Activated CD8-positive, alpha-beta T cell treated with anti-CD3 and anti-CD28 coated beads for 36 hours (primary cell): ENCODE results near the gene NOTCH3. TPM values are rescaled to one million over a fixed set of nuclear protein-coding genes. Genes with fewer than 3 reads are reported as not detected.

ENCODE experiments used
- ATAC-seq: fragments of 200-7000 bp; cut with Tn5 transposase; one replicate; pipeline ENCODE4 v1.10.0; 2021; ENCODE audit warnings: mild to moderate bottlenecking, moderate library complexity
- CTCF ChIA-PET: fragments of 350-600 bp; sonication (Branson Sonifier 250); formaldehyde crosslinking; loops from one replicate; lab custom pipeline; 2021; ENCODE audit warnings: antibody characterized with exemption; lab: Charles Lee
- POLR2A ChIA-PET: fragments of 350-600 bp; sonication (Branson Sonifier 250); formaldehyde crosslinking; loops from one replicate; lab custom pipeline; 2021; ENCODE audit warnings: antibody characterized with exemption; lab: Charles Lee
- DNase-seq: peaks from one replicate; pipeline ENCODE4 v3.0.0-alpha.2; 2020
- H3K27ac Mint-ChIP-seq: one replicate; pipeline ENCODE4 v1.8.0; 2021; ENCODE audit warnings: mild to moderate bottlenecking, mixed read lengths
- H3K27me3 Mint-ChIP-seq: one replicate; pipeline ENCODE4 v1.8.0; 2021; ENCODE audit warnings: mixed read lengths
- H3K36me3 Mint-ChIP-seq: one replicate; pipeline ENCODE4 v1.8.0; 2021; ENCODE audit warnings: low read depth, mixed read lengths
- H3K4me1 Mint-ChIP-seq: one replicate; pipeline ENCODE4 v1.8.0; 2021; ENCODE audit warnings: low read depth, mixed read lengths
- H3K4me3 Mint-ChIP-seq: one replicate; pipeline ENCODE4 v1.8.0; 2021; ENCODE audit warnings: mild to moderate bottlenecking, moderate library complexity, mixed read lengths
- H3K9me3 Mint-ChIP-seq: one replicate; pipeline ENCODE4 v1.8.0; 2021; ENCODE audit warnings: mixed read lengths
- CTCF ChIP-seq: fragments of 200-600 bp; IDR thresholded peaks from one replicate; pipeline ENCODE4 v1.8.0; 2022; ENCODE audit warnings: antibody characterized with exemption, mild to moderate bottlenecking
- intact Hi-C: fragments of 100-400 bp; cut with micrococcal nuclease; formaldehyde crosslinking; loops from one replicate; pipeline ENCODE4 v1.10.0; 2022
- total RNA-seq, 2 experiments: library from RNA; stranded (reverse); gene quantifications; one replicate each; pipeline ENCODE4 v1.2.3, GENCODE V29; 2021

NOTCH3 gene
- total RNA-seq, 2 experiments from 2014 or later, result 0.16 TPM; not detected in 1

- ChIA-PET POLR2A (no interaction called here), CTCF (no interaction called here)
- Mint-ChIP-seq H3K36me3 (no peaks in the 10 kb centered on the region), H3K9me3 (no peaks in the 10 kb centered on the region), H3K4me1 (no peaks in the 10 kb centered on the region), H3K27ac (no peak overlapping the region), H3K4me3 (no peak overlapping the region), H3K27me3 (no peaks in the 10 kb centered on the region)
- DNase-seq (no peak), ATAC-seq (no peak)
- TF ChIP-seq CTCF, result no peak
- intact Hi-C loops, result no loop called here
These were observed 11.9 kb upstream of the NOTCH3 start for GRCh38 chr19:15212711-15213110.

GRCh38 chr19:15210323-15210781, 9.6 kb upstream of the NOTCH3 start:
- DNase-seq, result no peak
- no peaks in the 10 kb centered on the region for H3K9me3 Mint-ChIP-seq
- H3K27ac Mint-ChIP-seq, result no peak overlapping the region
- CTCF ChIA-PET, result interaction anchor here (1.0 kb wide), 1 partner anchor 109 kb away, joined by 3 read pairs; no protein-coding TSS in a partner anchor
- no peak for ATAC-seq
- no peaks in the 10 kb centered on the region for H3K4me1 Mint-ChIP-seq
- no peaks in the 10 kb centered on the region for H3K36me3 Mint-ChIP-seq
- no peak for TF ChIP-seq CTCF
- peaks cover 4% of the 10 kb centered on the region for H3K27me3 Mint-ChIP-seq
- intact Hi-C loops, result no loop called here
- no peak overlapping the region for H3K4me3 Mint-ChIP-seq
- POLR2A ChIA-PET, result no interaction called here

- no peak for ATAC-seq
- H3K27me3 Mint-ChIP-seq, result peaks cover 44% of the 10 kb centered on the region
- no peak overlapping the region for H3K27ac Mint-ChIP-seq
- TF ChIP-seq CTCF, result no peak
- intact Hi-C loops, result no loop called here
- peaks cover 9% of the 10 kb centered on the region for H3K4me1 Mint-ChIP-seq
- ChIA-PET POLR2A (no interaction called here), CTCF (no interaction called here)
- DNase-seq, result no peak
- H3K9me3 Mint-ChIP-seq, result no peaks in the 10 kb centered on the region
- peak overlapping the region; percentile 12 for H3K4me3 Mint-ChIP-seq
- H3K36me3 Mint-ChIP-seq, result no peaks in the 10 kb centered on the region
These were observed 704 bp upstream of the NOTCH3 start for GRCh38 chr19:15201374-15202023.

GRCh38 chr19:15199661-15200552, 888 bp downstream of the NOTCH3 start:
- DNase-seq (peak; percentile 10), ATAC-seq (no peak)
- H3K36me3 Mint-ChIP-seq, result no peaks in the 10 kb centered on the region
- H3K4me3 Mint-ChIP-seq, result no peak overlapping the region
- H3K4me1 Mint-ChIP-seq, result peaks cover 9% of the 10 kb centered on the region
- H3K27me3 Mint-ChIP-seq, result peaks cover 50% of the 10 kb centered on the region
- no peaks in the 10 kb centered on the region for H3K9me3 Mint-ChIP-seq
- TF ChIP-seq CTCF, result no peak
- CTCF ChIA-PET, result interaction anchor here (1.0 kb wide), 1 partner anchor 98 kb away, joined by 3 read pairs; no protein-coding TSS in a partner anchor
- POLR2A ChIA-PET, result interaction anchor here (1.4 kb wide), 1 partner anchor 22 kb away, joined by 4 read pairs; no protein-coding TSS in a partner anchor
- H3K27ac Mint-ChIP-seq, result no peak overlapping the region
- intact Hi-C loops, result no loop called here
